UCSD-AML1 (cell line): ENCODE data around the gene MIOS.
A peak's percentile ranks its signal among the peaks of the same experiment; 100 is the strongest.
"Not testable (repeated sequence)": the region's sequence is repeated elsewhere in the genome, so short reads cannot be mapped to it uniquely, and the experiment has no call there.

Experiments
- DNase-seq: peaks from one replicate; lab custom pipeline; 2025; ENCODE audit not compliant: unreplicated experiment; lab: John Stamatoyannopoulos, UW

The MIOS gene

GRCh38 chr7:7554021-7554432 lies 12.7 kb upstream of the MIOS start:
- DNase-seq = no peak

GRCh38 chr7:7554649-7555575 lies 11.8 kb upstream of the MIOS start:
- DNase-seq = no peak

- DNase-seq = no peak
Measured at GRCh38 chr7:7556852-7557251, 9.8 kb upstream of the MIOS start.

GRCh38 chr7:7557252-7557651 lies 9.4 kb upstream of the MIOS start:
- no peak for DNase-seq

- DNase-seq = not testable (repeated sequence)
Measured at GRCh38 chr7:7561591-7561990, 5.1 kb upstream of the MIOS start.

GRCh38 chr7:7562736-7563135 lies 3.9 kb upstream of the MIOS start:
- no peak for DNase-seq

- no peak for DNase-seq
Measured at GRCh38 chr7:7563269-7563668, 3.4 kb upstream of the MIOS start.

- no peak for DNase-seq
Measured at GRCh38 chr7:7563813-7564212, 2.9 kb upstream of the MIOS start.

- DNase-seq = no peak
Measured at GRCh38 chr7:7564323-7564780, 2.3 kb upstream of the MIOS start.

GRCh38 chr7:7565018-7565680 lies 1.5 kb upstream of the MIOS start:
- no peak for DNase-seq

GRCh38 chr7:7565746-7566650 lies 686 bp upstream of the MIOS start:
- DNase-seq = peak; percentile 9

GRCh38 chr7:7567898-7568531 lies 1.3 kb downstream of the MIOS start:
- no peak for DNase-seq

GRCh38 chr7:7568553-7568952 lies 1.9 kb downstream of the MIOS start:
- DNase-seq = no peak

- DNase-seq = no peak
Measured at GRCh38 chr7:7569081-7569527, 2.4 kb downstream of the MIOS start.

GRCh38 chr7:7569615-7570014 lies 2.9 kb downstream of the MIOS start:
- DNase-seq = no peak

- DNase-seq = no peak
Measured at GRCh38 chr7:7570584-7570983, 3.9 kb downstream of the MIOS start.

GRCh38 chr7:7573701-7574100 lies 7.0 kb downstream of the MIOS start:
- no peak for DNase-seq

GRCh38 chr7:7576344-7576743 lies 9.7 kb downstream of the MIOS start:
- DNase-seq = no peak

GRCh38 chr7:7577888-7578287 lies 11.2 kb downstream of the MIOS start:
- no peak for DNase-seq

- no peak for DNase-seq
Measured at GRCh38 chr7:7579638-7580037, 13.0 kb downstream of the MIOS start.
